Transverse colon (tissue), 3 donors: Measurements from ENCODE around the gene AGPS.

Experiments
- EP300 ChIP-seq: sonication (generic); formaldehyde crosslinking; IDR thresholded peaks from one replicate; pipeline ENCODE4 v1.6.1; 2017; ENCODE audit warnings: antibody characterized with exemption, low read depth
- POLR2A ChIP-seq: fragments of 450-650 bp; IDR thresholded peaks from one replicate; pipeline ENCODE4 v1.6.1; 2016; ENCODE audit warnings: antibody characterized with exemption, mild to moderate bottlenecking, moderate library complexity
- TF ChIP-seq, protein P1 (sequence below), 5 experiments: fragments of 200-600 bp in 3 of 5; fragments of 450-650 bp in 2 of 5; sonication (generic) in 3 of 5; IDR thresholded peaks; 1 replicate in 2 of 5; 2 replicates in 3 of 5; pipeline ENCODE4 v1.5.1; 2016 to 2017; ENCODE audit warnings: antibody characterized with exemption in 5 of 5, inconsistent platforms in 3 of 5, mild to moderate bottlenecking in 2 of 5, moderate library complexity in 1 of 5

DNA sequence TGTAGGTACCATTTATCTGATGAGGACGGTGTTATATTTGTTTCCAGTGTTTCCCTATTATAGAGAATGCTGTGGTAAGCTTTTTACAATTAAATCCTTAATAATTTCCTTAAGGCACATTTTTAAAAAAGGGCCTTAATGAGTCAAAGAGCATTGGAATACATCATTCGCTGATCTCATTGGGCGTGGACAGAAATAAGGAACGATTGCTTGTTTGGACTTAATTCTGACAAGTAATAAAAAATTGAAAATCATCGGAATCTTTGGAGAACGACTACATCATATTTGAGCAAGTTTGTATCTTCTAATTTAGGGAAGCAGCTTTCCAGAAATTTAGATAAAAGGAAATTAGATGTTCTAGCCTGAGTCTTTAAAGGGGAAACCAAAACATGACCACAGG, 11.3 kb downstream of the AGPS start:
- no peak for TF ChIP-seq POLR2A
- TF ChIP-seq, protein P1, sequence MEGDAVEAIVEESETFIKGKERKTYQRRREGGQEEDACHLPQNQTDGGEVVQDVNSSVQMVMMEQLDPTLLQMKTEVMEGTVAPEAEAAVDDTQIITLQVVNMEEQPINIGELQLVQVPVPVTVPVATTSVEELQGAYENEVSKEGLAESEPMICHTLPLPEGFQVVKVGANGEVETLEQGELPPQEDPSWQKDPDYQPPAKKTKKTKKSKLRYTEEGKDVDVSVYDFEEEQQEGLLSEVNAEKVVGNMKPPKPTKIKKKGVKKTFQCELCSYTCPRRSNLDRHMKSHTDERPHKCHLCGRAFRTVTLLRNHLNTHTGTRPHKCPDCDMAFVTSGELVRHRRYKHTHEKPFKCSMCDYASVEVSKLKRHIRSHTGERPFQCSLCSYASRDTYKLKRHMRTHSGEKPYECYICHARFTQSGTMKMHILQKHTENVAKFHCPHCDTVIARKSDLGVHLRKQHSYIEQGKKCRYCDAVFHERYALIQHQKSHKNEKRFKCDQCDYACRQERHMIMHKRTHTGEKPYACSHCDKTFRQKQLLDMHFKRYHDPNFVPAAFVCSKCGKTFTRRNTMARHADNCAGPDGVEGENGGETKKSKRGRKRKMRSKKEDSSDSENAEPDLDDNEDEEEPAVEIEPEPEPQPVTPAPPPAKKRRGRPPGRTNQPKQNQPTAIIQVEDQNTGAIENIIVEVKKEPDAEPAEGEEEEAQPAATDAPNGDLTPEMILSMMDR (IDR thresholded peaks at IDR 0.05): no peak
- TF ChIP-seq EP300: no peak
